GM21390 (cell line): ENCODE measurements around the gene LMF1.
"Not testable (repeated sequence)": the region's sequence is repeated elsewhere in the genome, so short reads cannot be mapped to it uniquely, and the experiment has no call there.

Experiments used
- ATAC-seq: cut with Tn5 transposase; IDR thresholded peaks from one replicate; pipeline ENCODE4 v1.9.1; 2021; ENCODE audit not compliant: unreplicated experiment

The LMF1 gene

GRCh38 chr16:883781-884180 is 87.0 kb downstream of the LMF1 start:
- no peak for ATAC-seq

DNA sequence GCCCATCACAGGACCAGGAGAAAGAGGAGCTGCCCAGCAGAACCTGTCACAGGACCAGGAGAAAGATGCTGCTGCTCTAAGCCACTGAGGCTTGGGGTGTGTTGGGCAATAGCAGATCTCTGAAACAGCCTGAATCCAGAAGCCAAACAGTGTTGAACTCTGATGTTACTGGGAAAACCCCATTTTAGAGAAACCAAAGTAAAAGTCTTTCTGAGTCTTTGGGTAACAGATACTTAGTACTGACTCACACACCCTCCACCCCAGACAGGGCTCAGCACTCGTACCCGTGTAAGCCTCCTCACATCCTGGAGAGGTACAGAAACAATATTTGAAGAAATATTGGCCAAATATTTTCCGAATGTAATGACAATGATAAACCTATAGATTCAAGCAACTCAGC is 87.4 kb downstream of the LMF1 start:
- no peak for ATAC-seq

DNA sequence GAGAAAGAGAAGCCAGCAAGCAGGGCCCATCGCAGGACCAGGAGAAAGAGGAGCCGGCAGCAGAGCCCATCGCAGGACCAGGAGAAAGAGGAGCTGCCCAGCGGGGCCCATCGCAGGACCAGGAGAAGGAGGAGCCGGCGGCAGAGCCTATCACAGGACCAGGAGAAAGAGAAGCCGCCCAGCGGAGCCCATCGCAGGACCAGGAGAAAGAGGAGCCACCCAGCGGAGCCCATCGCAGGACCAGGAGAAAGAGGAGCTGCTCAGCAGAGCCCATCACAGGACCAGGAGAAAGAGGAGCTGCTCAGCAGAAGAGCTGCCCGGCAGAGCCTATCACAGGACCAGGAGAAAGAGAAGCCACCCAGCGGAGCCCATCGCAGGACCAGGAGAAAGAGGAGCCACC is 88.1 kb downstream of the LMF1 start:
- ATAC-seq = not testable (repeated sequence)

- no peak for ATAC-seq
Measured at GRCh38 chr16:882256-882655, 88.5 kb downstream of the LMF1 start.

DNA sequence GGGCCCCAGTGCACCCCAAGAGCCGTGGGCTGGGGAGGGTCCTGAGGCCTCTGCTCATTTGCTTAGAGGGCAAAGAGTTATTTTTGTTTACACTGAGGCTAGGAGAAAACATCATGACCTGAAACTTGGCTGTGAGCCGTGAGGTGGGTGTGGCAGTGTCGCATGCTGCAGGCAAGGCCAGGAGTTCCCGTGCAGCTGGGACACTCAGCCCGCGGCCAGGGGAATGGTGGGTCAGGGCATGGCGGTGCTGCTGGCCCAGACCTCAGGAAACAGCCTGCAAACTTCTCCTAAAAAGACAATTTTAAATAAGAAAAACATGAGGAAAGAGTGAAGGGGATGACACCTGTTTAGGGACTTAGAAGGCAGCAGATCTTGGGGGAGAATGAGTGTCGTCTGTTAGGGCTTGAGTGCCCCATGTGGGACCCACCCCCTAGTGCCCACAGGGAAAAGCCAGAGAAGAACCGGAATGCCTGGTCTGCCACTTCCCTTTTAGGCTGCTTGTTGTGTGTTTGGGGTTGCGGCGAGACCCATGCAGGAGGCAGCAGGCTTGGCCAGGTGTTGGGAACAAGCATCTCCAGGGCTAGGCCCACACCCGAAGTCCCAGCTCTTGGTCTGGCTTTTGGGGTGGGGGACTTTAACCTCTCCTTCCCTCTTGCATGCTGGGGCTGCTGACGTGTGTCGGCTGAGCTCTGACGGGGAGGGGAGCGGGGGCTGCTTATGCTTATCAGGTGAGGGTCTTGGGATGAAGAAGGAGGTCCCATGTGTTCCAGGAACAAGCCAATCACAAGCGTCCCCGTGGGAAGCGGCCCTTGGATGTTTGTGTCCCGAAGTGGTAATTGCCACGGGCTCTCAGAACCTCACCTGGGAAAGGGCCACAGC is 89.3 kb downstream of the LMF1 start:
- ATAC-seq = no peak

- ATAC-seq = no peak
Measured at GRCh38 chr16:880471-881171, 90.2 kb downstream of the LMF1 start.

DNA sequence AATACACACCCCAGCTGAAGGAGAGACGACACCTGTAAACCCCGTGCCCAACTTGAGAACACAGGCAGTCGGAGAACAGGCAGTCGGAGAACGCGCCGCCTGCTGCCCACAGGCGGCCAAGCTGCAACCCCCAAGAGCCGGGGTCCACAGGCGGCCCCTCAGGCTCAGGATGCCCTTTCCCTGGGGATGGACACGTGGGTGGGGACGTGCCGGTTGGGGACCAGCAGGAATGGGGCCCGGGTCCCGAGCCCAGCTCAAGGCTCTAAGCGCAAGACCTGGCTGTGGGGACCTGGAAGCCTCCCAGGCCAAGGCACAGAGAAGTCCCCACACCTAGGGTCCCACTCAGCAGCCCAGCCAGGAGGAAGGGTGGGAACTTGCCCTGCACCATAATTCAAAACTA is 90.8 kb downstream of the LMF1 start:
- no peak for ATAC-seq

GRCh38 chr16:879461-879861 is 91.3 kb downstream of the LMF1 start:
- ATAC-seq = no peak

GRCh38 chr16:878886-879285 is 91.9 kb downstream of the LMF1 start:
- no peak for ATAC-seq

- ATAC-seq = no peak
Measured at GRCh38 chr16:878072-878784, 92.6 kb downstream of the LMF1 start.

DNA sequence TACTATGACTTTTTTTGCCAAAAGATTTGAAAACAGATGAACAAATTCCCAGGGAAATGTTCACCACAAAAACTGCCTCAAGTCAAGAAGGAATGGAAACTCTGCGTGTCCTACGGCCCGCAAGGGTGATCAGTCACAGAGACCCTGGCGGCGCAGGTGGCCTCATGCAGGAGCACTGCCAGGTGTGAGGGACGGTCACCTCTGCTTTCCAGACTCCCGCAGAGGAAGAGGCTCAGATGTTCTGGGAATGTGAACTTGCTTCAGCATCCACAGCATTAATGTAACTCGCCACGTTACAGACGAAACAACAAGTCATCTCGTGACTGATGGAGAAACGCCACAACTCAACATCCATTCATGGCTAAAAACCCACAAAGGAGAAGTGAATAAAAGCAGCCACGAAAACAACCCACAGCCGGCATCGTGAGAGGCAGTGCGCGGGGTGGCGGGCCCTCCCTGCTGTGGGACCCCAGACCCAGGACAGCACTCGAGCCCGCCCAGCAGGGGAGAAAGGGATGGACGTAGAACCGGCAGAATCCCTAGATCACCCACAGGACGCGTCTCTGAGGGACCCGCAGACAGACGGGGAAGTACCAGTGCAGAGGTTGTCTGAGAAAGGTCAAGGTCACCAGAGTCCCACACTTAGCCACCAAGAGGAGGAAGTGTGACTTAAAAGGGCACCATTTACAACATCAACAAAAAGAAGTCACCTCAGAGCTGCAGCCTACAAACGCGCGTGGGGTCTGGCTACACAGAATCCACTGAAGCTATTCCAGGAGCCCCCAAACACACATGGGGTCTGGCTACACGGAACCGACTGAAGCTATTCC is 93.3 kb downstream of the LMF1 start:
- no peak for ATAC-seq

DNA sequence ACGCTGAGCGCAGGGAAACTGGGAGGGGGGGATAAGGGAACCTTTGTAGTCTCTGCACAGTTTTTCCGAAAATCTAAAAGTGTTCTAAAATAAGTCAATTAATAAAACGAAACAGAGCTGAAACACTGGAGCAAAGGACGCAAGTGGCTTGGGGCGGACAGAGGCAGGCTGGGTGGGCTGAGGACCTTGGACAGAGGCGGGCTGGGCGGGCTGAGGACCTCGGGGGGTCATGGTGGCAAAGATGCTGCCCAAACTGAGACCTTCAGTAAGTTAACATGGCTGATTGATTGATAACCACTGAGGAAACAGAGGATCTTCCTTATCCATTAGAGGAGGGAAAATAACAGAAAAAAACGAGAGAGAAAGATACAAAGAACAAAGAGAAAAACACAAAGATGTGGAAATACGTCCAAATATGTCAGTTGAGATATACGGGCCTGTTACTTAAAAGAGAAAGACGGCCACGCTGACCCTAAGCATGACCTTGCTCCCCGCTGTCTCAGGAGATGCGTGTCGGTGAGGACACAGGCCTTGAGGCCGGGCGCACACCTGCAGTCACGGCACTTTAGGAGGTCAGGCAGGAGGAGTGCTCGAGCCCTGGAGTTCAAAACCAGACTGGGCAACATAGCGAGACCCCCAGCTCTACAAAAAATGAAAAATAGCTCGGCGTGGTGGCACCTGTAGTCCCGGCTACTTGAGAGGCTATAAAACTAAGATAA is 94.1 kb downstream of the LMF1 start:
- ATAC-seq = no peak

DNA sequence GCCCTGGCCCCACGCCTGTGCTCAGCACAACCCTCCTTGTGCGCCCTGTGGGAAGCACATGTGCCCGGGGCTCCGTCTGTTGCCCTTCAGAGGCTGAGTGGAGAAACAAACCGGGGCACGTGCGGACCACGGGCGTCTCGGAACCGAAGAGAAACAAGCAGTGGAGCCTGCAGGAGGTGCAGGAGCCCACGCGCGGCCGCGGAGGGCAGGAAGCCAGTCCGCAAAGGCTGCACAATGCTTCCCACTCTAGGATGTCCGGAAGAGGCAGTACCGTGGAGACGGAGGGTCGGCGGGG is 94.8 kb downstream of the LMF1 start:
- ATAC-seq = no peak

DNA sequence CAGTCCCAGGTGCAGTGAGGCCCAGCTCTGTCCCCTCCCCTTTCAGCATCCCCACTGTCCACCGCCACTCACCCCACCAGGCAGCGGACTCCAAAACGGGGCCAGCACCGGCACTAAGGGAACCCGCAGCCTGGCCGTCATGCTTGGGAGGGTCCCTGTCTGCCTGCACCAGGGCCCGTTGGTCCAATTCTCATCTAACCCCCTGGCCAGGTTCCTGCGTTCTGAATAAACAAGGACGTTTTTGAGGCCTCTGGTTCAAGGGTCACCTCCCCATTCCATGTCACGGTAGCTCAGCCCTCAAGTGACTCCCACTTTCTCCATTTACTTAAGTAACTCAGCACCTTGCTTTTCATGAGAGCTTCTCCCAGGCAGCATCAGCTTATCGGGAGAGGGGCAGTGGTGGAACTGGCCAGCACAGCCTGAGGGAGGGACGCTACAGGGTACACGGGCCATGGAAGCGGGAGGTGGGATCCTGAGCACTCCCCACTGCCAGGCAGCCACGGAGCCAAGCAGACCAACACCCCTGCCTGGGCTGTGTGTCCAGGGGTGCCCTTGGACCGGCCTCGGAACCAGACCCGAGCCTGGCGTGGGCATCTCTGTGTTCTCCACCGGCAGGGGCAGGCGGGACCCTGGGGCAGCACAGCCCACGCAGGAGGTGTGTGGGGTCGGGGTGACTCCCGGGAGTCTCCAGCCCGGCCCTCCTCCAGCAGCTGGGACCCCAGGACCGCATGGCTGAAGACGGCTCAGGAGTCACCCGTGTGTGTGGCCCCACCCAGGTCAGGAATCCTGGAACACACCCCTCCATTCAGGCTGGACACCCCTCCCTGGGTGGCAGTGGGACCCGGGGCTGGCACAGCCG is 95.4 kb downstream of the LMF1 start:
- ATAC-seq = no peak

GRCh38 chr16:874366-875181 is 96.2 kb downstream of the LMF1 start:
- ATAC-seq = no peak

DNA sequence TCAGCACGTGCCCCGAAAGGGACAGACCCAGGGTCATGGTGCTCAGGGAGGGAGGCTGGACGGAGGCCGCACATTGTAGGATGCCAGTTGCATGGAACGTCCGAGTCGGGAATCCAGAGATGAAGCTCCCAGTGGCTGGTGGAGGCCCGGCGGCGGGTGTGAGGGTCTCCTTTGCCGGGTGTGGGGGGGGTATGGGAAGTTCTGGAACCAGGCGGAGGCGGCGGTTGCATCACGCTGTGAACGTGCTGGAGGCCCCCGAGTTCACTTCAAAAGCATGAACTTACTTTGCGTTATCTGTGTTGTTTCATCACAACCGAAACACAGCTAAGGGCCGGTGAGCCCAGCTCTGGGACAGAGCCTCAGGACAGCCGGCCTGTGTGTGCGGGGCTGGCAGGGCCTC is 96.9 kb downstream of the LMF1 start:
- no peak for ATAC-seq

DNA sequence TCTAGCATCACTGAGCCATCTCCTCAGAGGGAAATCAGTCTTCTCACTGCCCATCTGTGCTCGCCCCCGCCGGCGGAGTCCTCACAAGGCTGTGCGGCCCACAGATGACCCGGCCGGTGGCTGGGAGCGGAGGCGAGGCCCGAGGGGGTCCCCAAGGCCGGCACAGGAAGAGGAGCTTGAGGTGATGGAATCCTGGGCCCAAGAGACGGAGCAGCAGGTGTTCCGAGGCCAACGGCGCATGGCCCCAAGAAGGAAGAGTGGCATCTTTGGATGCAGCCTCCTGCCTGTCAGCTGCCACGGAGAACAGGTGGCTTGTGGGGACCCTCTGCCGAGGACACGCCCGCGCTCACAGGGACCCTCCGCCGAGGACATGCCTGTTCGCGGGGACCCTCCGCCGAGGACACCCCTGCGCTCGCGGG is 97.5 kb downstream of the LMF1 start:
- no peak for ATAC-seq

- ATAC-seq = no peak
Measured at GRCh38 chr16:872436-873242, 98.1 kb downstream of the LMF1 start.
